HTERT RPE-1 (cell line): ENCODE measurements around the gene C19orf85.

Experiments
- in situ Hi-C: fragments of 300-500 bp; cut with MboI; formaldehyde crosslinking; loops from 4 replicates; pipeline ENCODE4 v1.14.3; 2020; ENCODE audit warnings: low sequenced_read_pairs

Gene C19orf85

DNA sequence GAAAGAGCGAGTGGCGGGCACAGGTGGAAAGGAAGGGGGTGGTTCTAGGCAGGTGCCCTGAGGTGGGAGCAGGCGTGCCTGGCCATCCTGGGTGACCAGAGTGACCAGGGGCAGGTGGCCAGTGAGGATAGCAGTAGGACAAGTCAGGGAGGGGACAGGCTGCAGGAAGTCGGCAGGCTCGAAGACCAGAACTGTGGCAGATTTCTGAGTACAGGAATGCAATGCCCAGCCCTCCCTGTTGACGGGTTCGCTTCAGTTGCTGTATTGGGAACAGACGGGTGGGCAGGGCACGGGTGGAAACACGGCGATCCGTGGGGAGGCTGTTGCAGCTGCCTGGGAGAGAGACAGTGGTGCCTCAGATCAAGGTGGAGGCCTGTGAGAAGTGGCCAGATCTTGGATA lies 13.8 kb upstream of the C19orf85 start:
- in situ Hi-C loops: no loop called here

DNA sequence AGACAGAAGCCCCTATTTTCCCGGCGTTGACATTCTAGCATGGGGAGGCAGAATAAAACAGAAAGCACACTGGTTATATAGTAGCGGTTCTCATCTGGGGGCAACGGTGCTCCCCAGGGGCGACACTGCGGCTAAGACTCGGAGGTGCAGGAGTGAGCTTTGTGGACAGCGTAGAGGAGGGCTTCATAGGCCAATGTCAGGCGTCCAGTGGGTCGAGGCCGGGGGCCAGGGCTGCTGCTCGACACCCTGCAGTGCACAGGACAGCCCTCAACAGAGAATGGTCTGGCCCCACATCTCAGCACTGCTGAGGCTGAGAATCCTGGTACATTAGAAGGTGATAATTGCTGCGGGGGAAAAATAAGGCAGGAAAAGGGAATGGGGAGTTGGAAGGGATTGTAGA lies 13.4 kb upstream of the C19orf85 start:
- in situ Hi-C loops: no loop called here

DNA sequence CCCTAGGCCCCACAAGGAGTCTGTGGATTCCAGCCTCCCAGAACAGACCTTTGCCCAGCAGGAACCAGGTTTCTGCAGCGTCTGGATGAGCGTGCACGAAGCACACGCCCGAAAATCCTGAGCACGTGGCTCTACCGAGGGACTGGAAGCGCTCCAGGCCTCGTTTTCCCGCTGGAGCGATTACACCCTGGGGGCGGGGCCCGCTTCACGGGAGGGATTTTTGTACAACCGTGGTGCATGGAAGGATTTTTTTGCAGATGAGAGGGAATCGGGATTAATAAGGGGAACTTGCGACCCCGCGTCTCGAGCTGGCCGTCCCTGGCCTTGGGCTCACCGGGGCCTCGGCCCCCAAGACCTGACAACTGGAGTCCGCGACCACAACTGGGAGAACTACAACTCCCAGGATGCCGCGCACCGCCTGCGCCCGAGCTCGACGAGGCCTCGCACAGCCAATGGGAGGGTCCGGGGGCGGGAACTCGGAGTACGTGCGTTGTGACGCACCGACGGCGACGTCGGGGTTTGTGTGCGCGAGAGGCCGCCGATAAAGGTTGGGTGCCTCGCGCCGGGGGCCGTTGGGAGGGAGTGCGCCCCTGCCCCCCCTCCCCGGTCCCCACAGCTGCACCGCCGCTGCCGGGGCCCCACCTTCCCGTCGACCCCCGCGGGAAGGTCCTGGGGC lies 11.7 kb upstream of the C19orf85 start, which contains the start of gene ZNF628:
TSS of gene ZNF628 (plus strand) at position 518 of the 676 bp plus-strand sequence. CDS start 3,294 bp downstream, outside the sequence.
- in situ Hi-C loops: no loop called here

DNA sequence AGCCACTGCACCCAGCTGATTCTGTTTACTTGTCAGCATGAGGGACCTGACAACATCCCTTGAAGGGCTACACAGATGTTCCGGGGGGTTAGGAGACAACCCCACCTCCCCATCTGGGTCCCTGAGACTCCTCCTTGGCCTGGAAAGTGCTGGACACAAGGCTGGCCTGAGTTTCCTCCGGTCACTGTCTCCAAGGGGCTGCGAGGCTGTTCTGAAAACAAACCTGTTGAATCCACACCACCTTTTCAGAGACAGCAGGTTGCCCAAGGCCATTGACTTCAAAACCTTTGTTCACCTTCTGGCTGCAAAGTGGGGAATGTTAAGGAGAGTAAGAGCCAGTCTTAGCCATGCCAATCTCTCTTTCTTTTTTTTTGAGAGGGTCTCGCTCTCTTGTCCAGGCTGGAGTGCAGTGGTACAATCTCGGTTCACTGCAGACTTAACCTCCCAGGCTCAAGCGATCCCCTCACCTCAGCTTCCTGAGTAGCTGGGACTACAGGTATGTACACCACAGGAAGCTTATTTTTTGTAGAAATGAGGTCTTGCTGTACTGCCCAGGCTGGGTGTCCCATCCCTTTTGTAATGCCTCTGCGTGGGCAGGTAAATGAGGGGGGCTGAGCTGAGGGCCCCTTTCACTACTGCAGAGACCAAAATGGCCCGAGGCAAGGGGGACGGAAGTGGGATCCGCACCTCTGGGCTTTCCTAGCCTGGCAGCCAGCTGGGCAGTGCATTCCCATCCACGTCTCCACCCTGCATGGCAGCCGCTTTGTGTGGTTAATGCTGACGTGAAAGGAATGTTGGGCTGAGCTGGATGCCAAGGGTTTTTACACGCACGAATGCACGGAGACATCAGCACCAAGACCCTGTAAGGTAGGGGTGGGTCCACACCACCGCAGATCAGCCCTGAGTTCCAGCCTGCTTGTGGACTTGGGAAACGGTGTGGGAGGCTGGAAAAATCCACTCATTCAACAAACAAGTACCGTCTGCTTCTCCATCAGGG lies 10.0 kb upstream of the C19orf85 start:
- in situ Hi-C loops: no loop called here

DNA sequence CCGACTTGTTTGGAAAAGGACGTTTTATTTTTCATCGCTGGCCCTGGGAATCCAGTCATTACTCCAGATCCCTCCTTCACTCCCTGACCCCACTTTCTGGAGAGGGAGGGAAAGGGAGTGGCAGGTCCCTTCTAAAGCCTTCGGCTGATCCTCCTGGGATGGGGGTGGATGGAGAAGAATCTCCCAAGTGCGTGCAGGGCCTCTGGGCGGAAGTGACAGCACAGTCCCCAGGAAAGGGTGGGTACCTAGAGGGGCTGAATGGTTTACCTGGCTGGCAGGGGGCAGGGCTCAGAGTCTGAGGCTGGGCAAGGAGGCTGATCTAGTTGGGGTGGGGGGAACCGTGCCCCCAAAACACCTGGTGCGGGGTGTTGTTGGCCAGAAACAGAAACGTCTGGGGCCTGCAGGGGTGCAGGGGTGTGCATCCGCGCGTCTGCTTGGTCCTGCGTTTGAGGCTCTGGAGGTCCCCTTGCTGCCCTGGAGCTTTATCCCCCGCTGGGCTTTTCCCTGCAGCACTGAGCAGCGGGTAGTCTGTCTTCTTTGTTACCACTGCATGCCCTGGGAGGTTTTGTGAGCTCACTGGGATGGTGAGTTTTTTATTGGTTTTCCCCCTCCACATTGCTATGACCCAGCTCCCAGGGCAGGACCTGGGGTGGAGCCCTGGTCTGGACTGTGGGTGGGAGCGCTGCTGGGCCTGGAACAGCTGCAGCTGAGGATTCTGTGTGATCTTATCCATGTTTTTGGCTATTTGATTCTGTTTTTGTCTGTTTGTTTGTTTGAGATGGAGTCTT lies 8.9 kb upstream of the C19orf85 start:
- in situ Hi-C loops: no loop called here

DNA sequence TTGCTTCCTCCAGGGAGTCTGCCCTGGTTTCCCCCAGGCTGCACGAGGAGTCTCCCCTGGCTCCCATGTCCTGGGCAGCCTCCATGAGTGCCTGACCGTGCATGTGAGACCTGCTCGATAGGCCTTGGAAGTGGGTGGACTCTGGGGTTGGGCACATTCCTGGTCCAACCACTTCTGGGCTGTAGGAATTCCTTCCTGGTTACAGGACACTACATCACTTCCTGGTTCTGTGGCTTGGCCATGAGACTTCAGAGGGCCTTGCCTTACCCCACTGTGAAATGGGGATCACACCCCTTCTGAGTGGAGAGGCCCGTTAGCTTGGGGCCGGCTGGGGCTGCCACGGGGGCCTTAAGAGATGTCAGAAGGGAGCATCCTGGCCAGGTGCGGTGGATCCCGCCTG lies 7.9 kb upstream of the C19orf85 start:
- in situ Hi-C loops: no loop called here

DNA sequence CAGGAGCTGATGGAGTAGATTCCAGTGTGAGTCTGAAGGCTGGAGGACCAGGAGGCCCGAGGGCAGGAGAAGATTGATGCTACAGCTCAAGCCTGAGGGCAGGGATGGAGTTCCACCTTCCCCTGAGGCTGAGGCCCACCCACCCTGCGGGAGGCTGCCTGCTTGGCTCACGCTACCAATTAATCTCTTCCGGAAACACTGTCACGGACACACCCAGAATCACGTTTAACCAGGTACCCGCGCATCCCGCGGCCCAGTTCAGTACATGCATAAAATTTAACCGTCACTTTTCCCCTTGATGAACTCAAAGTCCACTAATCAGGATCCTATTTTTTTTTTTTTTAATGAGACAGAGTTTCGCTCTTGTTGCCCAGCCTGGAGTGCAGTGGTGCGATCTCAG lies 6.7 kb upstream of the C19orf85 start:
- in situ Hi-C loops: no loop called here

DNA sequence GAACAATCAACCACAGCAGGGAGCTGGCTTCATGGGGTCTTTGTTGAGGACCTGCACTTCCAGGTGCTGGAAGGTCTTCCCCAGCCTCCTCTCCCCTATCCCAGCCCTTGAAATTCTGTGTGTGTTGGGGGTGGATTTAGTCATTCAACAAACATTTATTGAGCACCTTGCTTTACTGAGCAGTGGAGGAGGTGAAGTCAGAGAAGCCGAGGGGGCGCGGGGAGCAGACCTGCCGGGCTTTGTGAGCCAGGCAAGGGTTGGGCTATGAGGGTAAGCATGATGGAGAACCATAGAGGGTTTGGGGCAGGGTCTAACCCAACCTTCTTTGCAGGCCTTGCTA lies 3.5 kb upstream of the C19orf85 start:
- in situ Hi-C loops: no loop called here

DNA sequence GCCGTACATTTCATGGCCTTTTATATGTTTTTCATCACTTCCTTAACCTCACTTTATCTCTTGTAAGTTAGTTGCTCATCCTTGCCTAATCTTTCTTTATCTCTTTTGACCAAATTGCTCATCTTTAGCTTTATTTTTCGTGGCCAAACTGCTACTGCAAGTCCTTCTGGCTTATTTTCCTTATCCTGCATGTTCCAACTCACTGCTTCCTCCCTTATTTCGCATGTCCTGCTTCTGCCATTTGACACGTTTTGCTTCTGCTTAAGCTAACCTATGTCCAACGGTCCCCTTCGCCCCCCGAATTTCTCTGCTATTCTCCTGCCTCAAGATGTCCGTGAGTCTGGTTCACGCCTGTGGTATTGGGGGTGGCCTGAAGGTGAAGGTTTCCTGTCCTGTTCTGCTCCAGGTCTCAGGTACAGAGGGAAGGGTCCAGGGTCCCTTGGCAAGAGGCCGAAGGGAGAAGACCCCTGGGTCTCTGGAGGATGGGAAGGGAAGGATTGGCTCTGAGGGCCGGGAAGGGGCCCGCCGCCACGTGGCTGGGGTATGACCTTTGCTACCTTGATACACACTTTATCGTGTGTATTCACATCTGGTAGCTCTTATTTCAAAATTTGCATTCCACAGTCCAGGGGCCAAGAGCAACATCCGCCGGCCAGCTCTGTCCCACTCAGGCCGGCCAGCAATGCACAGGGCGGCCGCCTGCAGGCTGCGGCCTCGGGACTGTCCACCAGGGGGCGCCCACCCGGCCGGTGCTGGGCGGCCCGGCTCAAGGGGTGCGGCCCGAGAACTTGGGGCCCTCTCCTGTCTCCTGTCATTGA lies 2.9 kb upstream of the C19orf85 start:
- in situ Hi-C loops: no loop called here

DNA sequence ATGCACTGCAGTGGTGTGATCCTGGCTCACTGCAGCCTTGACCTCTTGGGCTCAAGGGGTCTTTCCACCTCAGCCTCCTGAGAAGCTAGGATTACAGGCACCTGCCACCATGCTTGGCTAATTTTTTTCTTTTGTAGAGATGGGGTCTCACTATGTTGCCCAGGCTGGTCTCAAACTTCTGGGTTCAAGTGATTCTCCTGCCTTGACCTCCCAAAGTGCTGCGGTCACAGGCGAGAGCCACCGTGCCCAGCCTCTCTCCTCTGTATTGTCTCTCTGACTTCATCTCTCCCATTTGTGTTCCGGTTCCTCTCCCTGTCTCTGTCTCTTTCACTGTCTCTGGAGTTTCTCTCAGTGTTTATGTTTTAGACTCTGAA lies 1.7 kb upstream of the C19orf85 start:
- in situ Hi-C loops: no loop called here

DNA sequence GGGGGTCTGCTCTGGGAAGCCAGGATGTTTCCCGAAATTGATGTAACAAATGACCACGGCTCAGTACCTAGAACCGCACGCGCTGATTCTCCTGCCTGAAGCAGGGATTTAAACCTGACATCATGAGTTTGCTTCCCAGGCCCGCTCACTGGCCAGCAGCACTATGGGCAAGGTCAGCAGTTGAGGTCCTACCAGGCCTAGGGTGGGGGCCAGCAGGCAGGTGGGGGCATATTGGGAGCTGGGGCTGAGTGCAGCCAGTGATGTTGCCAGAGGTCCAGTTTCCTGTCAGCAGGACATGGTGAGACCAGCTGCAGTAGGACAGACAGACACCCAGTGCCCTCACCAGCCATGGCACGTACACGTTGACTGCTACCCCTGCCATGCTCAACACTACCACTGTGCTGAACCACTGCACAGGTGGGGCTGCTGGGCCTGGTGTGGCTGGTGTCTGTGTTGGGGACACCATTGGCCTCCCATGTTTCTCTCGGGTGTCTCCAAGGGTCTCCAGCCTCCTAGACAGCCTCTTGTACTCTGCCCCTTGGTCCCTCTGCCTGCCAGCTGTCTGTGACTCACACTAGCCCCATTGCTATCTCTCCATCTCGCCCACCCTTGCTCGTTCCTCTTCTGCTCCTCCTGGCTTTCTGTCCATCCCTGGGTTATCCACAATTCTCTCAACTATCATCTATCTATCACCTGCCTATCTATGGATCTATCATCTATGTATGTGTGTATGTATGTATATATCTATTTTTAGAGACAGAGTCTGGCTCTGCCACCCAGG lies 1.1 kb upstream of the C19orf85 start:
- in situ Hi-C loops: no loop called here

DNA sequence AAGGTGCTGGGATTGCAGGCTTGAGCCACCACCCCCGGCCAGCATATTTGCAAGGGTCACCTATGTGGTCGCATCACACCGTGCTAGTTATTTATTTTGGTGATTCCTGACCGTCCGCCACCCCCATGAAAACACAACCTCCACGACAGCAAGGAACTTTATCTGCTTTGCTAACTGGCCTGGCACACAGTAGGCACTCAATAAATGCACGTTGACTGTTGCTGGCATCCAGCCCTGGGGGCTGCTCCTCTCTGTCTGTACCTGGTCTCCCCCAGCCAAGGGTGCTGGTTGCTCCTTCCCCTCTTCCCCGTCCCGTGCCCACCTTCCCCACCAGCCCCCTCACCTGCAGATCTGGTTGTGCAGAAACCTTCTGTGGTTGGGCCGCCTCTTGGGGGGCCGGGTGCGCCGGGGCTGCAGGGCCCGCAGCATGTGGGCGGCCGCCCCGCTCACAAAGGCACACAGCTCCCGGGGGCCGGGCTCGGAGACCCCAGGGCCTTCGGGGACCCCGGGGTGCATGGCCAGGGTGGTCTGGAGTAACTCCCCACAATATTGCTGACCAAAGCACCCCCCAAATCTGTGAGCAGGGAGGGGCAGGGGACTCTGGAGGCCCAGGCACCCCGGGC lies 401 bp downstream of the C19orf85 start:
- in situ Hi-C loops: no loop called here

DNA sequence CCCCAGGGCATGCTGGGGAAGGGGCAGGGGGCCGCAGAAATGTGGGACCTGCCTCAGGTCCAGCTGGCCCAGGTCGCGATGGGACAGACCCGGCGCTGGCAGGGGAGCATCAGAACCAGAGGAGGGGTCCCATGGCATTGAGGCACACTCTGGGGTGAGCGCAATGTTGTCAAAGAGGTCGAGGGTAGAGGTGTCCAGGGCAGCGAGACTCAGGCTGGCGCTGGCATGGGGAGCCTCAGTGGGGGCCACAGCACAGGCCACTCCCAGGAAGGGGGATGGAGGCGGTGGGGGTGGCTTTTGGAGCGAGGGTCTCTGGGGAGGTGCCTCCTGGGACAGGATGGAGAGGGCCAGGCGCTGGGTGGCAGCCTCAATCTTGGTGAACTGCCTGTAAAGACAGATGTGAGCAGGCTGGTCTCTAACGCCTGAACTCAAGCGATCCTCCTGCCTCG lies 944 bp downstream of the C19orf85 start:
- in situ Hi-C loops: no loop called here

DNA sequence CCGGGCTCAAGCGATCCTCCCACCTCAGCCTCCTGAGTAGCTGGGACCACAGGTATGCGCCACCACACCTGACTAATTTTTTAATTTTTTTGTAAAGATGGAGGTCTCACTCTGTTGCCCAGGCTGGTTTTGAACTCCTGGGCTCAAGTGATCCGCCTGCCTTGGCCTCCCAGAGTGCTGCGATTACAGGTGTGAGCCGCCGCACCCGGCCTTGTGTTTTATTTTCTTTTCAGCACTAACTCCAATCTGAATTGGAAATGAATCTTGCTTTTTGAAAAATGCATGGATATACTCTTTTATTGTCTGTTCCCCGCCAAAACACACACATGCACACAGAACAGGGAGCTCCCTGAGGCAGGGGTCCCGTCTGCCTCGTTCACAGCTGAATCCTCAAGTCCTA lies 1.8 kb downstream of the C19orf85 start:
- in situ Hi-C loops: no loop called here

DNA sequence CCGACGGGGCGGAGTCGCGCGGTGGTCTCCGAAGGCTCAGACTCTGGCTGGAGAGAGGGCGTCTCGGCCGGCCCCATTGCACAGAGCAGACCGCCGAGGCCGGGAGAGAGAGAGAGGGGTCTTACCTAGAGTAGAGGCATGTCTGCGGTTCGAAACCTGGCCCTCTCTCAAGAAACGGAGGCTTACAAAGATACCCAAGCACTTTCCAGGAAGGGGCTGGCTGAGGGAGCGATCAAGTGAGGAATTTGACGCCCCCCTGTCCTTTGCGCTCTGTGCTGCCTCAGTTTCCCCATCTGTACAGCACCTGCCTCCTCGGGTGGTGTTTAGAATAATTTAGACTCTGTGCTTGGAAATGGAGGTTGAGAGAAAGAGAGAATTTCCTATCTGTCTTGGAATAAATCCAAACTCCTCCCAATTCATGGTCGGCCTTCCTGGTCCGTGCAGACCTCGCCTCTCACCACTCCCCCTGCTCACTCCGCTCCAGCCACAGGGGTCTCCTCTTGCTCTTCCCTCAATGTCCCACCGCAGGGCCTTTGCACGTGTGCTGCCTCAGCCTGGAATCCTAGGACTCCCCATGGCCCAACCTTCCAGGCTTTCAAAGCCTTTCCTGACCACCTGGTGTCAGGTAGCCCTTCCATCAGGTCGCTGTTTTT lies 2.5 kb downstream of the C19orf85 start:
- in situ Hi-C loops: no loop called here

DNA sequence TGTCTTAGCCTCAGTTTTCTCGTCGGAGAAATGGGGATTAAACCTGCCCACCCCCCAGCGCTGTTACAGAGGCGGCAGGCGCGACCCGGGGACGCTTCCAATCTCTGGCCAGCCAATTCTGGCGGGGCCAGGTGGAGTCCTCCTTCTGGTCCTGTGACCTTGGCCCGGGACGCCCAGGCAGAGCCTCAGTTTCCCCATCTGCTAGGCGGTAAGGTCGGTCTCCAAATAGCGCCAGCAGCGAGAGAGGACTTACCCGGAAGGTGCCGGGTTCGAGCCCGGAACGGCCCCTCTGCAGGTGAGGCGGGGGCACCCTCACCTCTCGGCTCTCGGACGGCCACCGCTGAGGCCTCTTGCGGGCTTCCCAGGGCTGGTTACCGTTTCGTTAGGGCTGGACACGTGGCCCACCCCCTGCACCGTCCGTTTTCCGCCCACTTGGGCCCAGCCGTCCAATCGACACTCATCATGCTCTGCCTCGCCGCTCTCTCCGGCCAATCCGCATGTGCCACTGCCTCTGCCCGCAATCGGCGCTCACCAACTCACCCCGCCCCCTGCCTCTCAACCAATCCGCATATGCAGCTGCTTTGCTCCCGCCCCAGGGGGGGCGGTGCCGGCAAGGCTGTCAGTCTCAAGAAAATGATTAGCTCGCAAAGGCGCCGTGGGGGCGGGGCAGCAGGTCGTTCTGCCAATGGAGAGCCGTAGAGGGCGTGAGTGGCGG lies 3.1 kb downstream of the C19orf85 start, which contains the start of gene ISOC2:
TSS of gene ISOC2 (minus strand) at position 384 of the 715 bp plus-strand sequence. CDS start 5,156 bp downstream, outside the sequence.
- in situ Hi-C loops: no loop called here

DNA sequence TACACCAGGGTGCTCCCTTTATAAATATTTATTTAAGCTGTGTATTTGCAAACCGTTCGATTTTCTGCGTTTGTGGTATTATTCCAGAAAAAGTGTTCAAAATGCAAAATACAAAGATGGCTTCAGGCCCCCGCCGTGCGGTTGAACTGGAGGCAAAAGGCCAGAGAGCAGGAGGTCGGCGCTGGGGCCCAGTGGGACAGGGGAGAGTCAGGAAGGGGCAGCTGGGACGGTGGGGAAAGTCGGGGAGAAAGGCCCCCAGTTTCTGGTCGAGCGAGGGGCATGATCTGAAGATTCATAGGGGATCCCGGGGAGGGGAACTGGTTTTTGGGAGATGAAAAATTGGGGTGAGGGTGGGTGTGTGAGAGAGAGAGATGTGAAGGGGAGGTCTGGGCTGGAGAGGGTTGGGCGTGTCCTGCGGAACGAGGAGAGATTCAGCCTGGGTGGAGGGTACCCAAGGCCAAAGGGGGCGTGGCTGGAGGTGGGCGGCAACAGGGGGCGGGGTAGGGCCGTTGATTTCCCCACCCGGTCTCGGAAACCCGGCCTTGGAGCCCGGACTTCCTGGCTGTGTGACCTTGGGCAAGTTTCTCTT lies 3.8 kb downstream of the C19orf85 start:
- in situ Hi-C loops: no loop called here
